ENCODE measurements around the gene KRTAP17-1. TPM values are rescaled to one million over a fixed set of nuclear protein-coding genes. Genes with fewer than 3 reads are reported as not detected.

KRTAP17-1 gene
- total RNA-seq, 2 donors from 2014 or later, result not detected

- ATAC-seq (replicated peaks in 1 of 2), result peak; percentile 68 to 73
These were observed 25.7 kb upstream of the KRTAP17-1 start for GRCh38 chr17:41340934-41341861.

GRCh38 chr17:41340494-41340893 is 25.0 kb upstream of the KRTAP17-1 start:
- H3K27me3 Mint-ChIP-seq (ENCODE audit: low read depth), result peaks cover 28% of the 10 kb centered on the region
- no peak for ATAC-seq (replicated peaks in 1 of 2)
- peaks cover 6% of the 10 kb centered on the region in 2 donors for H3K9me3 Mint-ChIP-seq
- peaks cover 7 to 11% of the 10 kb centered on the region in 2 donors for H3K36me3 Mint-ChIP-seq (ENCODE audit: insufficient read depth in 2 of 2)
- H3K27ac Mint-ChIP-seq, result peak overlapping the region; percentile 2
- DNase-seq, result no peak
- H3K4me1 Mint-ChIP-seq (ENCODE audit: low read depth), result peaks cover 62% of the 10 kb centered on the region
- peak overlapping the region; percentile 46 to 56 for H3K4me3 Mint-ChIP-seq

More at GRCh38 chr17:41340934-41341861, 25.7 kb upstream of the KRTAP17-1 start:
- H3K27me3 Mint-ChIP-seq (ENCODE audit: low read depth), result peaks cover 28% of the 10 kb centered on the region
- peak; percentile 64 to 77 for DNase-seq
- peaks cover 6% of the 10 kb centered on the region in 2 donors for H3K9me3 Mint-ChIP-seq
- H3K4me3 Mint-ChIP-seq, result peak overlapping the region; percentile 46 to 56
- H3K36me3 Mint-ChIP-seq (ENCODE audit: insufficient read depth in 2 of 2), result peaks cover 7 to 11% of the 10 kb centered on the region in 2 donors
- H3K27ac Mint-ChIP-seq, result peak overlapping the region; percentile 41
- H3K4me1 Mint-ChIP-seq (ENCODE audit: low read depth), result peaks cover 56% of the 10 kb centered on the region

- Mint-ChIP-seq H3K9me3 (peaks cover 6% of the 10 kb centered on the region in 2 donors), H3K27me3 (ENCODE audit: low read depth) (peaks cover 28% of the 10 kb centered on the region), H3K4me3 (peak overlapping the region; percentile 24 to 28), H3K4me1 (ENCODE audit: low read depth) (peaks cover 70% of the 10 kb centered on the region), H3K27ac (peak overlapping the region; percentile 2), H3K36me3 (ENCODE audit: insufficient read depth in 2 of 2) (peaks cover 7 to 11% of the 10 kb centered on the region in 2 donors)
- no peak for ATAC-seq (replicated peaks in 1 of 2)
- no peak for DNase-seq
These were observed 24.2 kb upstream of the KRTAP17-1 start for GRCh38 chr17:41339571-41340172.

GRCh38 chr17:41338961-41339485 is 23.5 kb upstream of the KRTAP17-1 start:
- H3K27me3 Mint-ChIP-seq (ENCODE audit: low read depth), result peaks cover 28% of the 10 kb centered on the region
- H3K4me3 Mint-ChIP-seq, result peak overlapping the region; percentile 24 to 28
- DNase-seq (peak; percentile 56 to 62), ATAC-seq (replicated peaks in 1 of 2) (peak; percentile 75 to 78)
- H3K9me3 Mint-ChIP-seq, result peaks cover 6% of the 10 kb centered on the region in 2 donors
- H3K4me1 Mint-ChIP-seq (ENCODE audit: low read depth), result peaks cover 77% of the 10 kb centered on the region
- peaks cover 7 to 11% of the 10 kb centered on the region in 2 donors for H3K36me3 Mint-ChIP-seq (ENCODE audit: insufficient read depth in 2 of 2)
- peak overlapping the region; percentile 62 for H3K27ac Mint-ChIP-seq

- no peaks in the 10 kb centered on the region for H3K36me3 Mint-ChIP-seq (ENCODE audit: insufficient read depth in 2 of 2)
- H3K4me1 Mint-ChIP-seq (ENCODE audit: low read depth), result peaks cover 55% of the 10 kb centered on the region
- peak overlapping the region; percentile 36 for H3K27ac Mint-ChIP-seq
- no peak for ATAC-seq (replicated peaks in 1 of 2)
- H3K4me3 Mint-ChIP-seq, result no peak overlapping the region
- DNase-seq, result no peak
- peaks cover 16% of the 10 kb centered on the region for H3K27me3 Mint-ChIP-seq (ENCODE audit: low read depth)
- no peaks in the 10 kb centered on the region for H3K9me3 Mint-ChIP-seq
These were observed 20.2 kb upstream of the KRTAP17-1 start for GRCh38 chr17:41335747-41336146.

GRCh38 chr17:41334385-41335305 is 19.1 kb upstream of the KRTAP17-1 start:
- Mint-ChIP-seq H3K4me1 (ENCODE audit: low read depth) (peaks cover 44% of the 10 kb centered on the region), H3K9me3 (no peaks in the 10 kb centered on the region), H3K36me3 (ENCODE audit: insufficient read depth in 2 of 2) (no peaks in the 10 kb centered on the region), H3K4me3 (no peak overlapping the region), H3K27me3 (ENCODE audit: low read depth) (peaks cover 5% of the 10 kb centered on the region), H3K27ac (no peak overlapping the region)
- DNase-seq, result no peak
- ATAC-seq (replicated peaks in 1 of 2), result no peak

GRCh38 chr17:41333836-41334235 is 18.3 kb upstream of the KRTAP17-1 start:
- ATAC-seq (replicated peaks in 1 of 2) (no peak), DNase-seq (no peak)
- Mint-ChIP-seq H3K27me3 (ENCODE audit: low read depth) (no peaks in the 10 kb centered on the region), H3K4me1 (ENCODE audit: low read depth) (peaks cover 37% of the 10 kb centered on the region), H3K4me3 (no peak overlapping the region), H3K36me3 (ENCODE audit: insufficient read depth in 2 of 2) (no peaks in the 10 kb centered on the region), H3K27ac (no peak overlapping the region), H3K9me3 (no peaks in the 10 kb centered on the region)

- no peak overlapping the region for H3K27ac Mint-ChIP-seq
- no peak for ATAC-seq (replicated peaks in 1 of 2)
- H3K4me1 Mint-ChIP-seq (ENCODE audit: low read depth), result peaks cover 35% of the 10 kb centered on the region
These were observed 17.6 kb upstream of the KRTAP17-1 start for GRCh38 chr17:41333098-41333497.

GRCh38 chr17:41332239-41332638 is 16.7 kb upstream of the KRTAP17-1 start:
- DNase-seq, result no peak
- Mint-ChIP-seq H3K36me3 (ENCODE audit: insufficient read depth in 2 of 2) (no peaks in the 10 kb centered on the region), H3K4me3 (no peak overlapping the region), H3K4me1 (ENCODE audit: low read depth) (peaks cover 34% of the 10 kb centered on the region), H3K27ac (no peak overlapping the region), H3K27me3 (ENCODE audit: low read depth) (no peaks in the 10 kb centered on the region), H3K9me3 (no peaks in the 10 kb centered on the region)
- no peak for ATAC-seq (replicated peaks in 1 of 2)

More at GRCh38 chr17:41333098-41333497, 17.6 kb upstream of the KRTAP17-1 start:
- no peaks in the 10 kb centered on the region for H3K9me3 Mint-ChIP-seq
- H3K4me3 Mint-ChIP-seq, result no peak overlapping the region
- no peaks in the 10 kb centered on the region for H3K27me3 Mint-ChIP-seq (ENCODE audit: low read depth)
- DNase-seq, result no peak
- H3K36me3 Mint-ChIP-seq (ENCODE audit: insufficient read depth in 2 of 2), result no peaks in the 10 kb centered on the region

- H3K4me1 Mint-ChIP-seq (ENCODE audit: low read depth), result peaks cover 40% of the 10 kb centered on the region
- no peaks in the 10 kb centered on the region for H3K27me3 Mint-ChIP-seq (ENCODE audit: low read depth)
- no peak overlapping the region for H3K4me3 Mint-ChIP-seq
- no peak overlapping the region for H3K27ac Mint-ChIP-seq
- DNase-seq (no peak), ATAC-seq (replicated peaks in 1 of 2) (no peak)
- no peaks in the 10 kb centered on the region for H3K9me3 Mint-ChIP-seq
- no peaks in the 10 kb centered on the region for H3K36me3 Mint-ChIP-seq (ENCODE audit: insufficient read depth in 2 of 2)
These were observed 16.1 kb upstream of the KRTAP17-1 start for GRCh38 chr17:41331606-41332005.

GRCh38 chr17:41329279-41329948 is 13.9 kb upstream of the KRTAP17-1 start:
- Mint-ChIP-seq H3K36me3 (ENCODE audit: insufficient read depth in 2 of 2) (no peaks in the 10 kb centered on the region), H3K27me3 (ENCODE audit: low read depth) (no peaks in the 10 kb centered on the region), H3K4me1 (ENCODE audit: low read depth) (peaks cover 29% of the 10 kb centered on the region), H3K27ac (no peak overlapping the region), H3K4me3 (no peak overlapping the region), H3K9me3 (no peaks in the 10 kb centered on the region)
- peak in 1 of 2 donors; percentile 44 for ATAC-seq (replicated peaks in 1 of 2)
- DNase-seq, result peak; percentile 31 to 32

- Mint-ChIP-seq H3K4me3 (no peak overlapping the region), H3K9me3 (no peaks in the 10 kb centered on the region), H3K27me3 (ENCODE audit: low read depth) (no peaks in the 10 kb centered on the region), H3K36me3 (ENCODE audit: insufficient read depth in 2 of 2) (no peaks in the 10 kb centered on the region), H3K27ac (no peak overlapping the region), H3K4me1 (ENCODE audit: low read depth) (peaks cover 31% of the 10 kb centered on the region)
- ATAC-seq (replicated peaks in 1 of 2) (no peak), DNase-seq (no peak)
These were observed 12.7 kb upstream of the KRTAP17-1 start for GRCh38 chr17:41328207-41328606.
